Sigmoid colon (tissue), 7 donors: ENCODE data around the gene CCL14. TPM values are rescaled to one million over a fixed set of nuclear protein-coding genes. Genes with fewer than 3 reads are reported as not detected.

Experiments
- DNase-seq: peaks from one replicate; pipeline ENCODE4 v3.0.0-alpha.2; 2019
- H3K27ac ChIP-seq, 4 donors: fragments of 200-600 bp; sonication (generic); one replicate each; pipeline ENCODE4 v1.5.1; 2016 to 2019; ENCODE audit warnings: mild to moderate bottlenecking in 1 of 4
- H3K27me3 ChIP-seq, 3 donors: fragments of 200-600 bp; sonication (generic); one replicate each; pipeline ENCODE4 v1.5.1; 2019; ENCODE audit warnings: mild to moderate bottlenecking in 1 of 3
- H3K36me3 ChIP-seq, 4 donors: fragments of 200-600 bp; sonication (generic); one replicate each; pipeline ENCODE4 v1.5.1; 2016 to 2019
- H3K4me1 ChIP-seq, 4 donors: fragments of 200-600 bp; sonication (generic); one replicate each; pipeline ENCODE4 v1.5.1; 2017 to 2019
- H3K4me3 ChIP-seq, 4 donors: fragments of 200-600 bp; sonication (generic); one replicate each; pipeline ENCODE4 v1.5.1; 2017 to 2019; ENCODE audit warnings: mild to moderate bottlenecking in 2 of 4, moderate library complexity in 1 of 4
- H3K9me3 ChIP-seq, 4 donors: fragments of 200-600 bp in 3 of 4; sonication (generic) in 3 of 4; one replicate each; pipeline versions ENCODE4 v1.5.1 to v1.6.1; 2013 to 2019
- CTCF ChIP-seq, 4 experiments: fragments of 450-650 bp in 3 of 4; fragments of 200-600 bp in 1 of 4; IDR thresholded peaks; one replicate each; pipeline ENCODE4 v1.5.1; 2016 to 2019; ENCODE audit warnings: antibody characterized with exemption in 4 of 4, mild to moderate bottlenecking in 3 of 4, moderate library complexity in 2 of 4
- EP300 ChIP-seq, 4 donors: sonication (generic); formaldehyde crosslinking; IDR thresholded peaks; one replicate each; pipeline ENCODE4 v1.6.1; 2017; ENCODE audit warnings: antibody characterized with exemption in 4 of 4
- POLR2A ChIP-seq, 2 donors: fragments of 450-650 bp; IDR thresholded peaks; one replicate each; pipeline ENCODE4 v1.6.1; 2016; ENCODE audit warnings: antibody characterized with exemption in 2 of 2, mild to moderate bottlenecking in 2 of 2, moderate library complexity in 2 of 2
- POLR2AphosphoS5 ChIP-seq, 4 donors: sonication (generic); formaldehyde crosslinking; IDR thresholded peaks; one replicate each; pipeline ENCODE4 v1.6.1; 2017; ENCODE audit warnings: antibody characterized with exemption in 4 of 4
- WGBS, 2 donors: extraction: QIAGEN DNeasy Blood & Tissue Kit; methylation state at CpG; one replicate each; pipeline ENCODE4 v1.1.7; 2013; 5-methylcytosine and 5-hydroxymethylcytosine counted together
- intact Hi-C: fragments of 100-400 bp; cut with DNase I; formaldehyde crosslinking; loops from one replicate; pipeline ENCODE4 v1.15.1; 2023
- polyA plus RNA-seq, 3 donors: library from polyadenylated mRNA; stranded (reverse); fragments of 200-250 nt; gene quantifications; one replicate each; pipeline ENCODE4 v1.2.3, GENCODE V29; 2013
- total RNA-seq, 4 donors: library from RNA; depleted of rRNA; stranded (reverse); fragments of >200 nt; gene quantifications; one replicate each; pipeline ENCODE4 v1.1.0, GENCODE V29; 2016
- donor health status: healthy with polysubstance abuse.
- donor health status: Bipolar disorder and iron deficiency.
- donor health status: healthy.

The CCL14 gene
- total and polyA plus RNA-seq, 7 donors: 0.60 to 30.0 (median 18.7) TPM; not detected in 1

- intact Hi-C loops: loop anchor here (1.0 kb wide), 2 partner anchors 181 to 515 kb away; no protein-coding TSS in a partner anchor
- no peak overlapping the region for H3K27ac ChIP-seq
- TF ChIP-seq POLR2A (IDR thresholded peaks at IDR 0.05) (no peak), CTCF (IDR thresholded peaks at IDR 0.05) (no peak), EP300 (IDR thresholded peaks at IDR 0.05) (no peak), POLR2AphosphoS5 (IDR thresholded peaks at IDR 0.05) (no peak)
- no peaks in the 10 kb centered on the region for H3K9me3 ChIP-seq
- H3K4me3 ChIP-seq: no peak overlapping the region
- WGBS, 2 donors: 80 to 88% methylated on average over 10 of the region's 10 CpGs
- no peaks in the 10 kb centered on the region for H3K36me3 ChIP-seq
- no peaks in the 10 kb centered on the region for H3K4me1 ChIP-seq
- no peaks in the 10 kb centered on the region for H3K27me3 ChIP-seq
- DNase-seq: no peak
Measured at GRCh38 chr17:35968520-35969054, 17.9 kb downstream of the CCL14 start.

GRCh38 chr17:35965272-35965671, 21.3 kb downstream of the CCL14 start:
- DNase-seq: no peak
- H3K9me3 ChIP-seq: no peaks in the 10 kb centered on the region
- 93 to 94% methylated on average over 7 of the region's 7 CpGs for WGBS, 2 donors
- no peaks in the 10 kb centered on the region for H3K4me1 ChIP-seq
- no peak overlapping the region for H3K27ac ChIP-seq
- H3K36me3 ChIP-seq: no peaks in the 10 kb centered on the region
- TF ChIP-seq POLR2A (IDR thresholded peaks at IDR 0.05) (no peak), CTCF (IDR thresholded peaks at IDR 0.05) (no peak), EP300 (IDR thresholded peaks at IDR 0.05) (no peak), POLR2AphosphoS5 (IDR thresholded peaks at IDR 0.05) (no peak)
- peaks cover 0 to 4% (median 0%) of the 10 kb centered on the region in 3 donors for H3K27me3 ChIP-seq
- H3K4me3 ChIP-seq: no peak overlapping the region
- intact Hi-C loops: no loop called here

GRCh38 chr17:35963663-35964062, 22.9 kb downstream of the CCL14 start:
- H3K4me1 ChIP-seq: no peaks in the 10 kb centered on the region
- peaks cover 0 to 10% (median 0%) of the 10 kb centered on the region in 3 donors for H3K27me3 ChIP-seq
- H3K9me3 ChIP-seq: no peaks in the 10 kb centered on the region
- no peak overlapping the region for H3K4me3 ChIP-seq
- WGBS, 2 donors: 83 to 88% methylated on average over 6 of the region's 6 CpGs
- TF ChIP-seq POLR2A (IDR thresholded peaks at IDR 0.05): no peak
- TF ChIP-seq POLR2AphosphoS5 (IDR thresholded peaks at IDR 0.05): no peak
- no peak for TF ChIP-seq EP300 (IDR thresholded peaks at IDR 0.05)
- TF ChIP-seq CTCF (IDR thresholded peaks at IDR 0.05): no peak
- H3K36me3 ChIP-seq: no peaks in the 10 kb centered on the region
- no peak overlapping the region for H3K27ac ChIP-seq
- no peak for DNase-seq
- intact Hi-C loops: no loop called here

- no peak overlapping the region for H3K27ac ChIP-seq
- no peak for TF ChIP-seq POLR2A (IDR thresholded peaks at IDR 0.05)
- no peak for TF ChIP-seq EP300 (IDR thresholded peaks at IDR 0.05)
- TF ChIP-seq POLR2AphosphoS5 (IDR thresholded peaks at IDR 0.05): no peak
- no peak for TF ChIP-seq CTCF (IDR thresholded peaks at IDR 0.05)
- intact Hi-C loops: no loop called here
- WGBS, 2 donors: 72 to 73% methylated on average over 7 of the region's 7 CpGs
- H3K9me3 ChIP-seq: no peaks in the 10 kb centered on the region
- no peaks in the 10 kb centered on the region for H3K36me3 ChIP-seq
- no peaks in the 10 kb centered on the region for H3K4me1 ChIP-seq
- no peak for DNase-seq
- H3K4me3 ChIP-seq: no peak overlapping the region
- peaks cover 0 to under 1% (median 0%) of the 10 kb centered on the region in 3 donors for H3K27me3 ChIP-seq
Measured at GRCh38 chr17:35953720-35954119, 32.8 kb downstream of the CCL14 start.

GRCh38 chr17:35949401-35949800, 37.1 kb downstream of the CCL14 start:
- intact Hi-C loops: no loop called here
- no peak overlapping the region for H3K4me3 ChIP-seq
- no peaks in the 10 kb centered on the region for H3K4me1 ChIP-seq
- TF ChIP-seq CTCF (IDR thresholded peaks at IDR 0.05) (no peak), EP300 (IDR thresholded peaks at IDR 0.05) (no peak), POLR2A (IDR thresholded peaks at IDR 0.05) (no peak), POLR2AphosphoS5 (IDR thresholded peaks at IDR 0.05) (no peak)
- H3K27me3 ChIP-seq: peaks cover 0 to 9% (median 0%) of the 10 kb centered on the region in 3 donors
- no peak overlapping the region for H3K27ac ChIP-seq
- no peak for DNase-seq
- WGBS, 2 donors: 64 to 79% methylated on average over 3 of the region's 3 CpGs
- H3K36me3 ChIP-seq: no peaks in the 10 kb centered on the region
- no peaks in the 10 kb centered on the region for H3K9me3 ChIP-seq
